GM21717 (cell line): ENCODE results near the gene NVL.
A peak's percentile ranks its signal among the peaks of the same experiment; 100 is the strongest.
"Not testable (repeated sequence)": the region's sequence is repeated elsewhere in the genome, so short reads cannot be mapped to it uniquely, and the experiment has no call there.

Experiments
- ATAC-seq: cut with Tn5 transposase; IDR thresholded peaks from one replicate; pipeline ENCODE4 v1.9.1; 2021; ENCODE audit warnings: mild to moderate bottlenecking, moderate library complexity; ENCODE audit not compliant: unreplicated experiment

The NVL gene

DNA sequence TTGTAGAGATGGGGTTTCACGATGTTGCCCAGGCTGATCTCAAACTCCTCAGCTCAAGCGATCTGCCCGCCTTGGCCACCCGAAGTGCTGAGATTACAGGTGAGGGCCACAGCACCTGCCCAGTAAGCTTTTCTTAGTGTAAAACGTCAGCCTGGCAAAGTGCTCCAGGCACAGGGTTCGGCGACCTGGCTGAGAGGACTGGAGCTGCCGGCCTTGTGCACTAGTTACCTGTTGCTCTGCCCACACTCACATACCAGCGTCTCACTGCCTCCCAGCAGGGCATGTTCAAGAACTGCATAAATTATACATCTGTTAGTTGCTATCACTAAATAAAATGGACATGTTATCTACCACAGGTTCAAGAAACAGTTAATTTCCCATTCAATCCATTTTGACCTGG is 91.8 kb downstream of the NVL start:
- no peak for ATAC-seq

DNA sequence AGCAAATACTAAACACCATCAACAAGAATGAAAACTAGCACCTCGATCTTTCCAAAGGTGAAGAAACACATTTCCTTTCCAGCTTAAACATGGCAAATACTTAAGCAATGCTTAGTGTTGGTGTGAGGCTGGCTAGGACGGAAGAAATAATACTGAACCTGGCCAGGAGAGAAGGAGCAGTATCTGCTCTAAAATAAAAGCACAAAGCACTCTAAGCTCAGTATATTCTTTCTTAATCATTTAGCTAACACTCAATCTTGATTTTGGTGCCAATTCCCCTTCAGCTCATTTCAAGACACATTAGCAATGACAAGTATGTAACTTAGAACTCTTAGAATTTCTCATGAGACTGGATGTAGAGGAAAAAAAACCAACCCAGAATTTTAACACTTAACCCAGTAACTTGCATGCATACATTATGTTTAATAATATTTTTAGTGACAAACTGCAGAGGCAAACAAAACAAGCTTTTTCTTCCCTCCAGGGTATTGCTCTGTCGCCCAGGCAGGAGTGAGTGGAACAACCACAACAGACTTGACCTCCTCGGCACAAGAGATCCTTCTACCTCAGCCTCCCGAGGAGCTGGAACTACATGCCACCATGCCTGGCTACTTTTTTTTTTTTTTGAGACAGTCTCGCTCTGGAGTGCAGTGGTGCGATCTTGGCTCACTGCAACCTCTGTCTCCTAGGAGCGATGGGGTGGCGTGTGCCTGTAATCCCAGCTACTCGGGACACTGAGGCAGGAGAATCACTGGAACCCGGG is 92.7 kb downstream of the NVL start:
- ATAC-seq: no peak

DNA sequence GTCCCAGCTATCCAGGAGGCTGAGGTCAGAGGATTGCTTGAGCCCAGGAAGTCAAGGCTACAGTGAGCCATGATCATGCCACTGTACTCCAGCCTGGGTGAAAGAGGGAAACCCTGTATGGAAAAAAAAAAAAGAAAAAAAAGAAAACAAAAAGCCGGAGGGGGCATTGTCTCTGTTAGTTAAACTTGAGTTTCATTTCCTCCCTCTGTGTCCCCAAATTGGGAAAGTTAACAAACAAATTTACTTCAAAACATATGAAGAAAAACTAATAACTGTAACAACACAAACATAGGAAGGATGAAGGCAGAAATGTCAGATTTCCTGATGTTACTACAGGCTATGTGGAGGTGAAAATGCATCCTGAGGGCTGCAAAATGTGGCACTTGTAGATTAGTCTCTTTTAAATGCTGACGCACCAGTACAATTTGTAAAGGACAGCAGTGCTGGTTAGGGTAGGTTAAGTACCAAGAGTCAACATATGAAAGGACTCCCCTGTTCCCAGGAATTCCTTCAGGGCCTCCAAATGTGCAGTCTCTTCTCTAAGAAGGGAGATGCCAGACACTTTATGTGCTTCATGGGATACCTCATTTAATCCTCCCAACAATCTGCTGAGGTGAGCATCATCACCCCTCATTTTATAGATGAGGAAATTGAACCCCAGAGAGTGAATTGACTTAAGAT is 94.0 kb downstream of the NVL start:
- ATAC-seq: no peak

DNA sequence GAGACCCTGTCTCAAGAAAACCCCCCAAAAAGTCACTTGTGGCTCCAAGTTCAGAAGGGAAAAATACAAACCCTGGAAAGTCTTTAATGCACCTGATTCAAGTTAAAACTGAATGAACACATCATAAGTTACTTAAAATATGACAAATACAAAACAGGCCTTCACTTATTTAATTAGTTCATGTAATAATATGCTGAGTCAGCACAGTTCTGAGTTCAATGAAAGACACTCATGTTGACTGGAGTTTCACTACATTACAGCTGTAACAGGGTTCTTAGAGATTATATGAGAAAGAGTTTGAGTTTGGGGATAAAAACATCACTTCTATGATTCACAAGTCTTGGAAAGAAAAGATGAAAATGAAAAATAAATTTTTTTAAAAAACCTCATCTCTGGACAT is 96.0 kb downstream of the NVL start:
- no peak for ATAC-seq

DNA sequence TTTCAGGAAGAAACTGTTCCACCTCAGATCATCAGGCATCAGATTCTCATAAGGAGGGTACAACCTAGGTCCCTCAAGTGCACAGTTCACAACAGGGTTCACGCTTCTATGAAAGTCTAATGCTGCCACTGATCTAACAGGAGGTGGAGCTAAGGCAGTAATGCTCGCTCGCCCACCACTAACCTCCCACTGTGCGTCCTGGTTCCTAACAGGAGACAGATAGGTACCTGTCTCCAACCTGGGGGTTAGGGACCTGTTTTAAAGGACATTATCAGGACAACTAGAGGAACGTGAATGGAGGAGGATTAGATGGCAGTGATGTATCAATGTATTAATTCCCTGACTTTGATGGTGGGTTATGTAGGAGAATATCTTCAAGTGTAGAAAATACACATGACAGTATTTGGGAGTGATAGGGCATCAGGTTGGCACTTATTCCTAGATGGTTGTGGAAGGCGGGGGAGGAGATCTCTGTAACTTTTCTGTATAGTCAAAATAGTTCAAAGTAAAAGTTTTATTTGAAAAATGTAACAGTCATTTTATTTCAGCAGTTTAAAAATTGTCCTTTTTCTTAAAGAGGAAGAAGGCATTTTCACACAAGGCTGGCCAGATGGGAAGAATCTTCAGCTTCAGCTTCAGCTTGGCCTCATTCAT is 103.0 kb downstream of the NVL start:
- ATAC-seq: no peak

DNA sequence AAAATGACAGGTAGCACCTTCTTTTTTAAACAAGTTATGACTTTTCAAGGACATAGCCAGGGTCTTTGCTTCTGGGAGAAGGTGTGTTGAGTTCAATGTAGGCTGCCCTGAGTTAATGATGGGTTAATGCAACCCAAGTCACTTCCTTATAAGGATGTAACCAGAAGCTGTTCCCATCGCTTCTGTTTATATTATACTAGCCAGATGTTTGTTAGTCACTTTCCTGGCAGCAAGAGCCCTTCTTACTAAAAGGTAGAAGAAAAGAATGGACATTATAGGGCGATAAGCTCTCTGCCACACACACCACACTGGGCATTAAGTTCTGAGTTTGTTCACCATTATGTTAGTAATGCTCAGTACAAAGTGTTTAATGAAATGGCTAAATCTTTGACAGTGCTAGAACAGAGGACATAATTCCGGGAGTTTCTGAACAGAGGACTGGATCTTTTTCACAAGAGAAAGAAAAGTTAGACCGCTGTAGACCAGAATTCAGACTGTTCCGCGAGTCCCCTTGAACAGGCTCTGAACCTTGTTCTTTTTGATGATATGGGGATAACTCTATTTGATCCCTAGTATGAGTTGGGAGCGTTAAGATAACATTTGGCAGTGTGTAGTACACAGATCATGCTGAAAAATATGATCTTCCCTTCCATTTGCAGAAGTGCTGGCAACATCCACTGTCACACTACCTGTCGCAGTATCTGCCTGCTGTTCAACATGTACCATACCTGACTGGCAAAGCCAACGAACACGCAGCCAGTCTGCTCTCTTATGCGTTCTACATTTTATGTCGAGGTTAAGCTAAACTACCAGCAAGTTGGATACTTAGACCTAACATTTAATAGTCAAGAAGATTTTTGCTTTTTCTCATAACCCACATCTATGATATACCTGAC is 105.9 kb downstream of the NVL start:
- no peak for ATAC-seq

DNA sequence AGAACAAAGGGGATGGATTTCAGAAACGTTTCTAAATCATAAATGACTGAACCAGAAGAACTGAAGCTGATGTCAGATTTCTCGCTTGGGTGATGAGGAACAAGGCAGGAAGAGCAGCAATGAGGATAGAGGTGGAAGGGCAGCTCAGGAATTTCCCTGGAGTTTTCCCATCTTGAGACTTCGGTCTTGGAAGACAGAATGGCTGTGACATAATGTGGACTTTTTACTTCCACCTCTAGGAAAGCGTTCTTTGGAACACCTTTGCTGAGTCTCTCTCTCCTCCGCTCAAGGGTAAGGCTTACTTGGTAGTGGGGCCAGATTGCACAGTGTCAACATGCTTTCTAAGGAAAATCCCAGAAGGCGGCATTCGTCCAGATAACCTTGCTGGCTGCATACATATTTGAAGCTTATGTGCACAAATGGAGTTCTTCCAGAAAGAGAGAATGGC is 110.3 kb downstream of the NVL start:
- ATAC-seq: no peak

DNA sequence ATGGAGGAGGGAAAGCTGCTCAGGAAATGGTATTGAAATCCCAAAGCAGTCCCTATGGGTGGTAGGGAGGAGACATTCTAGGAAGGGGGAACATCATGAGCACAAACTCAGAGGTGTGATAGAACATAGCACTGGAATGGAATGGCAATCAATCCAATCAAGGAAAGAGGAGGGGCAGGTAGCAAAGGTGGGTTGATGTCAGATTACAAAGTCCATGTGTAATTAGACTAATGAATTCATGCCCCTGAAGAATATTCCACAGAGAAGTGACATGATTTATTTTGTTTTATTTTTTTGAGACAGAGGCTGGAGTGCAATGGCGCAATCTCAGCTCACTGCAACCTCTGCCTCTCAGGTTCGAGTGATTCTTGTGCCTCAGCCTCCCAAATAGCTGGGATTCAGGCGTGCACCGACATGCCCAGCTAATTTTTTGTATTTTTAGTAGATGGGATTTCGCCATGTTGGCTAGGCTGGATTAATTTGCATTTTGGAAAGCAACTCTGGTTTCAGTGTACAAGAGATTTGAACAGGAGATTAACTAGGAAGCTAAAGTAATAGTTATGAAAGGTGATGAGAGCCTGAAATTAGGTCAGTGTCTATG is 110.9 kb downstream of the NVL start:
- ATAC-seq: no peak

DNA sequence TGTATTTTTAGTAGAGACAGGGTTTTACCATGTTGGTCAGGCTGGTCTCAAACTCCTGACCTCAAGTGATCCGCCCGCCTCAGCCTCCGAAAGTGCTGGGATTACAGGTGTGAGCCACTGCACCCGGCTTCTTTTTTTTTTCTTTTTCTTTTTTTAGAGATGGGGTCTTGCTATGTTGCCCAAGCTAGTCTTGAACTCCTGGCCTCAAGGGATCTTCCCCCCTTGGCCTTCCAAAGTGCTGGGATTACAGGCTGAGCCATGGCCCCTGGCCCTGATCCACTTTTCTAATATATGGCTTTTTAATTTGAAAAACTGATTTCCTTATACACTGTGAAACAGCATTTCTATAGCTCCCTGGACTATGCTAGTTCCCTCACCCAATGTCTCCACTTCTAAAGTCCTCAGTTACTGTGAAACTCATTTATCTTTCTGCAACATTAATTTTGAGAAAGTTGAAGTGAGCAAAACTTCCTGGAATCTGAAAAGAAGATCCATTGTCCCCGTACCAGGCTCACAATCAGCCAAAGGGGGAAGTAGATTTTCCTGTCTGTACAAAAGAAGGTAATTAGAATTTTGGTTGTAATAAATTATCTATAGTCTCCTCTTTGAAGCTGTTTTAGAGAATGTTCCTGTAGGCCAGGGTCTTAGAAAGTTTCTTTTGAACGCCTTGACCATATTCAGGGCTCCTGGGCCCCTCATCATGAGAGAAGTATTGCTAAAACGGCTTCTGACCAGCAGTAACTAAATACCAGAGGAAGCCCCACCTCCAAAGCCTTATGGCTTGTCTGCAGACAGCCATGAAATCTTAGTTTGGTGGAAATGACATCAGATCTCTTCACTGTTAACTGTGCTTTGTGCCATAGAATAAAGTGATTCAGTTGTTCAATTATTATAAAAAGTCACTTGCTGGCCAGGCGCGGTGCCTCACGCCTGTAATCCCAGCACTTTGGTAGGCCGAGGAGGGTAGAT is 112.0 kb downstream of the NVL start:
- no peak for ATAC-seq

DNA sequence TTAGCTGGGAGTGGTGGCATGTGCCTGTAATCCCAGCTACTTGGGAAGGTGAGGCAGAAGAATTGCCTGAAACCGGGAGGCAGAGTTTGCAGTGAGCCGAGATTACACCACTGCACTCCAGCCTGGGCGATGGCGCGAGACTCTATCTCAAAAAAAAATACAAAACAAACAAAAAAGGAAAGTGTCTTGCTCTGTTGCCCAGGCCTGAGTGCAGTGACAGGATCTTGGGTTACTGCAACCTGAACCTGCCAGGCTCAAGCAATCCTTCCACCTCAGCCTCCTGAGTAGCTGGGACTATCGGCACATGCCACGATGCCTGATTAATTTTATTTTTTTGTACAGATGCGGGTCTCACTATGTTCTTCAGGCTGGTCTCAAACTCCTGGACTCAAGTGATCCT is 113.6 kb downstream of the NVL start:
- no peak for ATAC-seq

DNA sequence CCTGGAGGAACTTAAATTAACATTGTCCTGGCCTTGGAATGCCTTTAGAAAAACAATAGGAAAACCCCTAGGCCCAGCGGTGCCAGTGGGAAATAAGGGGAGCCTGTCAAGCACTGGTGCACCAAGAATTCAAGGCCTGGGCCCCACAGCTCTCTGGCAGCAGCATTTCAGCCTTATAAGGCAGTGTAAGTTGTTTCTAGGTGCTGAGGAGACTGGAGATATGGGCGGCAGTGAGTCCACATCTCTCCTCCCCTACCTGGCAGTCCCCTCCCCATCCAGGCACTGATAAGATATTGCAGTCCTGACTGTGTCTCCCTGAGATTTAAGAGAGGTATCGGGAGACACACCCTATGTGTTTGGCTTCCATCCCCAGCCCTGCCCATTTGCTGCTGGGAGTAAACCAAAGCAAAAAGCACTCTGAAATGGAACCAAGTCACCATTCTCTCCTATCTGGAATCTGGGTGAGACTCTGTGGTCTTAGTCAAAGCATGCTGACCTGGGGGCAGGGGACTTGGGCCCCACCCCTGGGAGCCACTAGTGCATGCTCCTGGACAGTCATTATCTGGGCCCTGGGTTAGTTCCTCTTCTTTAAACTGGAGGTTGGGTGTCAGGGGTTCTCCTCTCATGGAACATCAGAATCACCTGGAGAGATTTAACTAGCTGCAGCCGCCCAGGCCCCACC is 116.4 kb downstream of the NVL start:
- no peak for ATAC-seq

DNA sequence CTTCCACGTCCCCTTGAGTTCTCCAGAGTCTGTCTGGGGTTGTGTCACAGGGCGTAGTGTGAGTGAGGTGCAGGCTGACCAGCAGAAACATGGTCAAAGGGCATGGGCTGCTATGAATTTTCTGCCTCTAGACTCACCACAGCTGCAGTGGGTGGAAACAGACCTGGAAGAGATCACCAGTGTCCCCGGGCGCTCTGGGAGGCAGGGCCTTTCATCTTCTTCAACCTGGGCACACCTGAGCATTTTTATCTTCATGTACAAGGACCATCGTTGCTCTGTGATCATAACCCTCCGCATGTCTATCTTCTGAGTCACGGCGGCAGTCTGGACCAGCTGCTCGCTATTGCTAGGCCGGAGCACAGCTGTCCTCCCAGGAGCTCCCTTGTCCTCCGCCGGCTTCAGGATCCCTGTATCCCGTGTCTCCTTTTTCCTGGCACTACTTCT is 117.3 kb downstream of the NVL start:
- no peak for ATAC-seq

DNA sequence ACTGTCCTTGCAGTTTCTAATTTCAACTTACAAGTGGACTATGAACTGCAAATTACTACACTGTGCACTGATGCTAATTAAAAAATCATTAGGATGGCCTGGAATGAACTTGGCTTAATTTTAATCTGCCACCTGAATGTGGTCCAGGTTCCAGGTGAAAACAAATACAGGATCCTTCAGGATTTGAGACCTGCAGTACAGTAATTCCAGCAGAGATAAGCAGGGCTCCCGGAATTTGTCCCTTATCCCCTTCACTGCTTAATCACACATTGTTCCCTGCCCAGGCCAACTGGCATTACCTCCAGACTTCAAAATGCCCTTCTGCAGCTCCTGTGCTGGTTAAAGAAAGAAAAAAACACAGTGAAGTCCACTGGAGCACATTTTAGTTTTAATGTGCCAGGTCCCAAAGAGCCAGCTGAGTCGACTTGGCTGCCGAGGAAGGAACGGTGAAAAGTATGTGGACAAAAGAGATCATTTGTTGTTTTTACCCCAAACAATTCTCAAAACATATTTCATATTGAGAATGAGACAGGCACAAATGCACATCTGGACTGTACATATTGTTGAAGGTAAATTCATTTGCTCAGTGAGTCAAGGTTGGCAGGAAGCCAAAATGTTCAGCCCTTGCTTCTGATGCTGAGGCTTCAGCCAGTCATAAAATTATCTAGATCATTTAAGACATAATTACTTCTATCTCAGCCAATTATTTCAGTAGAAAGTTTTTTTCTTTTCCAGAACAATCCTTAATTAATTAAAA is 118.6 kb downstream of the NVL start:
- ATAC-seq: no peak

DNA sequence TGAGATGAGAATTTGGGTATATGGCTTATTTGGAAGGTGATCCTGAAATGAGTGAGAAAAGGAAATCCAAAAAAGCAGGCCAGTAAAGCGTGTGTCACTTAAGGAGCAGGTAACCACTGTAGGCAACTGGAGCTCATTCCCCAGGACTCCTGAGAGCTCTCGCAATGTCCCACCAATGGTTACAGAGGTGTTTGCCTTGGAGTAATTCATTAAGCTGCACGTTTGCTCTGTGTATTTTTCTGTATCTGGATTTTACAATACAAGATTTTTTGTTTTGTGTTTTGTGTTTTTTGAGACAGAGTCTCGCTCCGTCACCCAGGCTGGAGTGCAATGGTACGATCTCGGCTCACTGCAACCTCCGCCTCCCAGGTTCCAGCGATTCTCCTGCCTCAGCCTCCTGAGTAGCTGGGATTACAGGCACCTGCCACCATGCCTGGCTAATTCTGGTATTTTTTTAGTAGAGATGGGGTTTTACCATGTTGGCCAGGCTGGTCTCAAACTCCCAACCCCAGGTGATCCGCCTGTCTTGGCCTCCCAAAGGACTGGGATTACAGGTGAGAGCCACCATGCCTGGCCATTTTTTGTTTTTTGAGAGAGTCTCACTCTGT is 123.9 kb downstream of the NVL start:
- ATAC-seq: not testable (repeated sequence)

DNA sequence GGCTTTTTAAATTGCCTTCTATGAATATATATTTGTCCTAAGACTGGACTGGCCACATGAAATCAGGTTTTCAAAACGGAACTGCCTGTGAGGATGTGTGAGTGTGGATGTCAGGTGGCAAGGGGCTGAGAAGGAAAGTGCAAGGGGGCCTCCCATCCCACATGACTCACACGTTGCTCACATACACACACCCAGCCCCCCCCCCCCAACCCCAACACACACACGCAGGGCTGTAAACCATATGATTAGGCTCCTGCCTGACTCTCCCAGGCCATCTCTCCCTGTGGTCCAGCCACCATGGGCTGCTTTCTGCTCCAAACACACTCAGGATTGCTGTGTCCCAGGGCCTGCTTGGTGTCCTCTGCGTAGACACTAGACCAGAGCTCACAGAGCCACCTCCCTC is 124.5 kb downstream of the NVL start:
- peak; percentile 43 for ATAC-seq

DNA sequence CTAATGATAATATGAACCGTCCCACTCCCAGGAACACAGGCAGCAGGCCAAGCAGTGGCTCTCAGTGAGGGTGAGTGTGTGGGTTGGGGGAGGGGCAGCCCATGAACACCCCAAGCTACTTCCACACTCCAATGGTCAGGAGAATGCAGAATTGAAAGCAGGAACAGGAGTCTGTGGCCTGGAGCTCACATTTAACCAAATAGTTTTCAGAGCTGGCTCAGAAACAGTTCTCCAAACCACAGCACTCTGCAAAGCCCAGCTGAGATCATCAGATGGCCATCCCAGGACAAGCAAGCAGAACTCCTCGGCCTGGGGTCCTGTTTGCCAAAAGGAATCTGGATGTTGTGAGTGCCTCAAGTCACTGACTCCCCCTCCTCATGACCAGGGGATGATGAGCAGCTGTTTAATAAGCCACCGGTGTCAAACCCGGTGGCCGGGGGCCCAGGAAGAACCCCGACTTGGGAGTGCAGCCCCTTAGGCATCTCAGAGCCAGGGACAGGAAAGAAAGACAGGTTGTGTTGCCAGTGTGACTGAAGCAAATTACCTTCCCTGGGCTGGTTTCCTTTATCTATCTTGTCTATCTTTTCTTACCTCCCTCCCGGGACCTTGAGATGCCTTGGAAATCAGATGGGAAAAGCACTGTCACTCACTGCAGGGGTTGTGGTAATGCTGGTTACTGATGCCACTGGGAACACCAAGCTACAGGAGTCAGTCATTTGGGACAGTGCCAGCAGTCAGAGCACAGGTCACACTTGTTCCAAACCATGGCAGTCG is 126.5 kb downstream of the NVL start:
- peak; percentile 53 for ATAC-seq

DNA sequence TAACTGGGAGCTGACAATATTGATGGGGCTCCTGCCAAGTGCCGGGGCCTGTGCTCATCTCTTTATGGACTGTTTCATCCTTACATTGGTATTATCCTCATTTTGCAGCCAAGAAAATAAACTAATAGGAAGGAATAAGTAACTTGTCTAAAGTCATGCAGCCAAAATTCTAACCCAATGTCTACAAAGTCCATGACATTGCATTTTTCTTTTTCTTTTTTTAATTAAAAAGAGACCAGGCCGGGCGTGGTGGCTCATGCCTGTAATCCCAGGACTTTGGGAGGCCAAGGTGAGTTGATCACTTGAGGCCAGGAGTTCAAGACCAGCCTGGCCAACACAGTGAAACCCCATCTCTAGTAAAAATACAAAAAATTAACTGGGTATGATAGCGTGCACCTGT is 128.1 kb downstream of the NVL start:
- ATAC-seq: no peak
